Activated T-helper 2 cell treated with anti-CD3 and anti-CD28 coated beads, Interferon-gamma antibody, Interleukin-2, Interleukin-4, amounts not matched to agents 10 μg/mL and 5 μg/mL and 100 μg/mL, durations not matched to agents 14 hours and 24 hours and 36 hours (primary cell): Measurements from ENCODE around the gene LMO7. TPM values are rescaled to one million over a fixed set of nuclear protein-coding genes. Genes with fewer than 3 reads are reported as not detected.

ENCODE experiments used
- DNase-seq: peaks from one replicate; pipeline ENCODE4 v3.0.0; 2021; ENCODE audit warnings: low spot score
- H3K27ac Mint-ChIP-seq: one replicate; pipeline ENCODE4 v1.8.0; 2021; ENCODE audit warnings: mixed read lengths
- H3K27me3 Mint-ChIP-seq: one replicate; pipeline ENCODE4 v1.8.0; 2021; ENCODE audit warnings: low read depth, mixed read lengths
- H3K36me3 Mint-ChIP-seq: one replicate; pipeline ENCODE4 v1.8.0; 2021; ENCODE audit warnings: low read depth, mixed read lengths
- H3K4me1 Mint-ChIP-seq: one replicate; pipeline ENCODE4 v1.8.0; 2021; ENCODE audit warnings: low read depth, mixed read lengths
- H3K4me3 Mint-ChIP-seq: one replicate; pipeline ENCODE4 v1.8.0; 2021; ENCODE audit warnings: low read depth, mild to moderate bottlenecking, moderate library complexity, mixed read lengths
- H3K9me3 Mint-ChIP-seq: one replicate; pipeline ENCODE4 v1.8.0; 2021; ENCODE audit warnings: mixed read lengths
- intact Hi-C: fragments of 100-400 bp; cut with micrococcal nuclease; formaldehyde crosslinking; loops from one replicate; pipeline ENCODE4 v1.15.1; 2023
- total RNA-seq: library from RNA; stranded (reverse); gene quantifications from 2 replicates; pipeline ENCODE4 v1.2.3, GENCODE V29; 2022

Gene LMO7
- total RNA-seq, 1 donor from 2014 or later = 6.9 TPM

GRCh38 chr13:75889427-75889826 lies 253.3 kb downstream of the LMO7 start:
- no peak overlapping the region for H3K27ac Mint-ChIP-seq
- intact Hi-C loops = no loop called here
- DNase-seq = no peak
- H3K4me3 Mint-ChIP-seq = no peak overlapping the region
- peaks cover 6% of the 10 kb centered on the region for H3K27me3 Mint-ChIP-seq
- no peaks in the 10 kb centered on the region for H3K4me1 Mint-ChIP-seq
- H3K36me3 Mint-ChIP-seq = no peaks in the 10 kb centered on the region
- no peaks in the 10 kb centered on the region for H3K9me3 Mint-ChIP-seq

DNA sequence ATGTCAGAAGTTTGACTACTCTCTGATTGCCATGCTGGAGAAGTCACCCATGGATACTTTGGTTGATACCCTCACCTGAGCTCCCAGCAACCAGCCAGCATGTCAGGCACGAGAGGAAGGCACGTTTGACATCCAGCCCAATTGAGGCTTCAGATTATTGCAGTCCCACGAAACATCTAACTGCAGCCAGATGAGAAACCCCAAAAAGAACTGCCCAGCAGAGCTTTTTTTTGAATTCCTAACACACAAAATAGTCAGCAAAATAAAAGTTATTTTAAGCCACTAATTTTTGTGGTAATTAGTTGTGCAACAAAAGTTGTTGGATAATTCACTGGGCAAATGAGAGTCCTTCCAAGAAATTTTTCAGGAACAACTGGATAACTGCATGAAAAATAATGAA lies 259.0 kb downstream of the LMO7 start:
- Mint-ChIP-seq H3K36me3 (no peaks in the 10 kb centered on the region), H3K27ac (no peak overlapping the region), H3K4me1 (no peaks in the 10 kb centered on the region), H3K9me3 (no peaks in the 10 kb centered on the region), H3K27me3 (peaks cover 10% of the 10 kb centered on the region), H3K4me3 (no peak overlapping the region)
- intact Hi-C loops = no loop called here
- DNase-seq = no peak

DNA sequence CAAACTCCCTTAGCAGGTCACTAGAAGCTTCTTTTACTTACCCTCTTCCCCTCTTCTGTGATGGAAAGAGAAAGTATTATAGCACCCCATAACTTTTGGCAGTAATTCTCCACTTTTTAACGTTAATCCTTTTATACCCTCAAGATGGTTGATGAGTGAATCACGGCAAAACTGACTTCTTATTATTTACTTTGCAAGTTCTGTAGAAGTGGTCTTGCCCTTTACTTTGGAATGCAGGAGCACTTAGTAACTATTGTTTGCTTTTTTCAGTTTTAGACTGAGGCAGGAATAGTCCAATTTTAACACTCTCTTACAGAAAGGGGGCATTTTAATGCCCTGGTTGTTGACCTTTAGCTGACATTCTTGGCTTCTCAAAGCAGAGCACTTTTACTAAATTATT lies 260.1 kb downstream of the LMO7 start:
- no peaks in the 10 kb centered on the region for H3K9me3 Mint-ChIP-seq
- no peak overlapping the region for H3K4me3 Mint-ChIP-seq
- intact Hi-C loops = no loop called here
- DNase-seq = no peak
- H3K36me3 Mint-ChIP-seq = no peaks in the 10 kb centered on the region
- peaks cover 8% of the 10 kb centered on the region for H3K27me3 Mint-ChIP-seq
- no peaks in the 10 kb centered on the region for H3K4me1 Mint-ChIP-seq
- H3K27ac Mint-ChIP-seq = no peak overlapping the region

GRCh38 chr13:75897386-75897785 lies 261.3 kb downstream of the LMO7 start:
- peaks cover 8% of the 10 kb centered on the region for H3K27me3 Mint-ChIP-seq
- no peak for DNase-seq
- no peaks in the 10 kb centered on the region for H3K4me1 Mint-ChIP-seq
- no peaks in the 10 kb centered on the region for H3K9me3 Mint-ChIP-seq
- no peak overlapping the region for H3K4me3 Mint-ChIP-seq
- no peak overlapping the region for H3K27ac Mint-ChIP-seq
- intact Hi-C loops = no loop called here
- no peaks in the 10 kb centered on the region for H3K36me3 Mint-ChIP-seq

DNA sequence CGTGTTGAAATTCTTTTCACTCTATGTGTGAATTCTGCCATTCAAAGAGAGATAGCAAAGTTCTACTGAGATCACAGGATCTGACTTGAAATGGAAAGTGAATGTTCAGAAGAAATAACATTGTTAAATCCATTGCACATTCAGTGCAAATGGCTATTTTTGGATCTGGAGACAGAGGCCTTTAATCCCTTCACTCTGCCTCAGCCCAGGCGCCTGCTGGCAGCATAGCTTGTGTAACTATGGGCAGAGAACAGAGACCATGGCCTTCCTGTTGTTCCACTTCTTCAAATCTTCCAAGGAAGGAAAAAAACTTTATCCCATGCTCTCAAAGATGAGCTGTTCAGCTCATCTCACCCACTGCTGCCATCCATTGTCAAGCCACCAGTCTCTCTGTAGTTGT lies 265.4 kb downstream of the LMO7 start:
- DNase-seq = no peak
- no peaks in the 10 kb centered on the region for H3K4me1 Mint-ChIP-seq
- no peak overlapping the region for H3K27ac Mint-ChIP-seq
- H3K4me3 Mint-ChIP-seq = no peak overlapping the region
- no peaks in the 10 kb centered on the region for H3K9me3 Mint-ChIP-seq
- H3K27me3 Mint-ChIP-seq = peaks cover 9% of the 10 kb centered on the region
- intact Hi-C loops = no loop called here
- no peaks in the 10 kb centered on the region for H3K36me3 Mint-ChIP-seq

DNA sequence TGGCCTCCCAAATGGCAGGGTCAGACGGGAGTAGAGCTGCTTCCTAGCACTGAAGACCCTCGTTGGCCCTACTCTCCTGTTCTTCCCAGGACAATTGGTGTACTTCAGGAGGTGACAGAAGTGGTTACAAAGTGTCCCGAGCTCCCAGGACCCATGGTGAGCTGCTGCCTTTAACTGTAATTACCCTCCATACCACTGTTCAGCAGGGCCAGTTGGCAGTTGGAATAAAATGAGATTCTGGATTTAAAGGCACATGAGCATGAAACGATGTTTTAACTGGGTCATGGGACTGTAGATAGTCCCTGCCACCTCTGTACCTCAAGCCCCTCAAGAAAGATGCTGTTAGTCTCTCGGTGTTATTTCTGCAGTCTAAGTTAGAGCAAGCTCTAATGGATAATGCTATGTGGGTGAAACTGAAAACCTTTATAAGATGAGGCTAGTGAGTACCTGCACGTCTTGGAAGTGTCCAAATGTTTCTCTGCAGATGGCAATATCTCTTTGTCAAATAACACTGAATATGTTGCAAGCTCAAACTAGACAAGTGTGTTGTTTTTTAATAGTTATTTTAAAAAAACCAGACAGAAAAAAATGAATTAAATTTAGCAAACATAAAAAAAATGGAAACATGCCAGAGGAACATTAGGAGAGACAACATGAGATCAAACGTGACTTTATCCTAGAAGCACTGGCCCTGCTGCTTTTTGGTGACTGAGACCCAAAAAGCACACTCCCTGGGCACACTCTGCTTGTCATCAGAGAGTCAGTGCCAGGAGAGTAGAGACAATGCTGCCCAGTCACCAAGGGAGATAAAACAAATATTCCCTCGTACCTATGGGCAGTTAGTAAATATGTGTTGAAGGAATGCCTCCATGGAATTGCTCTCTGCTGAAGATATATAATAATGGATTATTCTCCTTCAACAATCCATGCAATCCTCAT lies 266.3 kb downstream of the LMO7 start:
- intact Hi-C loops = no loop called here
- Mint-ChIP-seq H3K4me1 (no peaks in the 10 kb centered on the region), H3K36me3 (no peaks in the 10 kb centered on the region), H3K27me3 (peaks cover 9% of the 10 kb centered on the region), H3K9me3 (no peaks in the 10 kb centered on the region), H3K27ac (no peak overlapping the region), H3K4me3 (no peak overlapping the region)
- DNase-seq = no peak

DNA sequence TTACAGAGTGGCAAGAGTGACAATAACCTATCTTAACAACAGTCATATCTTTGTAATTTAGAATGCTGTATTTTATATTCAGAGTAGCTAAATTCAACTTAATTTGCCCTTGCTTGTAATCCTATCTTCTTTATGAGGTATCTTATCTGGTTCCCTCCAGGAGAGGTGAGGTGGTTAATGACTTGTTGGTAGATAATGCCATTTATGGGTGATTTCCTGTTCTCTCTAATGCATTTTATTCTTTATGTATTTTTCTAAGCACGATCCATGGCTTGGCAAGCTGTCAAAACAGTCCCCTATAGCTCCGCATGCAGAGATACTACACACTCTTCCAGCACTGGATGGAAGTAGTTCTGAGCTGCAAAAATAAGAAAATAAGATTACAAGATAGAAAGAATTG lies 267.9 kb downstream of the LMO7 start:
- no peaks in the 10 kb centered on the region for H3K36me3 Mint-ChIP-seq
- no peaks in the 10 kb centered on the region for H3K4me1 Mint-ChIP-seq
- no peak for DNase-seq
- peaks cover 5% of the 10 kb centered on the region for H3K27me3 Mint-ChIP-seq
- no peak overlapping the region for H3K4me3 Mint-ChIP-seq
- intact Hi-C loops = no loop called here
- no peaks in the 10 kb centered on the region for H3K9me3 Mint-ChIP-seq
- H3K27ac Mint-ChIP-seq = no peak overlapping the region

- no peaks in the 10 kb centered on the region for H3K36me3 Mint-ChIP-seq
- no peaks in the 10 kb centered on the region for H3K9me3 Mint-ChIP-seq
- no peak overlapping the region for H3K4me3 Mint-ChIP-seq
- H3K4me1 Mint-ChIP-seq = no peaks in the 10 kb centered on the region
- intact Hi-C loops = no loop called here
- H3K27me3 Mint-ChIP-seq = peaks cover 4% of the 10 kb centered on the region
- H3K27ac Mint-ChIP-seq = no peak overlapping the region
- DNase-seq = no peak
These were observed 270.2 kb downstream of the LMO7 start for GRCh38 chr13:75906315-75906714.

- no peak overlapping the region for H3K4me3 Mint-ChIP-seq
- H3K4me1 Mint-ChIP-seq = no peaks in the 10 kb centered on the region
- peaks cover 5% of the 10 kb centered on the region for H3K27me3 Mint-ChIP-seq
- DNase-seq = no peak
- no peaks in the 10 kb centered on the region for H3K9me3 Mint-ChIP-seq
- intact Hi-C loops = no loop called here
- H3K36me3 Mint-ChIP-seq = no peaks in the 10 kb centered on the region
- no peak overlapping the region for H3K27ac Mint-ChIP-seq
These were observed 270.9 kb downstream of the LMO7 start for GRCh38 chr13:75907044-75907443.

- intact Hi-C loops = no loop called here
- H3K4me3 Mint-ChIP-seq = no peak overlapping the region
- H3K4me1 Mint-ChIP-seq = no peaks in the 10 kb centered on the region
- H3K9me3 Mint-ChIP-seq = no peaks in the 10 kb centered on the region
- no peaks in the 10 kb centered on the region for H3K36me3 Mint-ChIP-seq
- peaks cover 11% of the 10 kb centered on the region for H3K27me3 Mint-ChIP-seq
- no peak overlapping the region for H3K27ac Mint-ChIP-seq
- DNase-seq = no peak
These were observed 272.0 kb downstream of the LMO7 start for GRCh38 chr13:75908141-75908540.

Other genes starting within 250 kb of the LMO7 start
- 36.4 and 39.7 TPM in 2 replicates for gene TBC1D4, start 154.2 kb upstream of the LMO7 start, total RNA-seq
- gene COMMD6, start 98.5 kb upstream of the LMO7 start, total RNA-seq = 120 TPM in 2 replicates
- 35.4 and 37.9 TPM in 2 replicates for gene UCHL3, start 86.5 kb upstream of the LMO7 start, total RNA-seq